HFFc6 (cell line): Measurements from ENCODE around the gene MBLAC2. TPM values are rescaled to one million over a fixed set of nuclear protein-coding genes. Genes with fewer than 3 reads are reported as not detected.

Experiments used
- DNase-seq: peaks from one replicate; pipeline ENCODE4 v3.0.0-alpha.2; 2018
- H3K27ac Mint-ChIP-seq: 2 replicates; pipeline ENCODE4 v1.8.0; 2020; ENCODE audit warnings: mild to moderate bottlenecking, mixed read lengths
- H3K27me3 Mint-ChIP-seq: 2 replicates; pipeline ENCODE4 v1.8.0; 2021; ENCODE audit warnings: mild to moderate bottlenecking, moderate library complexity, mixed read lengths; ENCODE audit not compliant: insufficient read depth
- H3K36me3 Mint-ChIP-seq: 2 replicates; pipeline ENCODE4 v1.8.0; 2021; ENCODE audit warnings: low read depth, mixed read lengths
- H3K4me1 Mint-ChIP-seq: 2 replicates; pipeline ENCODE4 v1.8.0; 2020; ENCODE audit warnings: low read depth, mixed read lengths
- H3K4me3 Mint-ChIP-seq: 2 replicates; pipeline ENCODE4 v1.8.0; 2020; ENCODE audit warnings: mild to moderate bottlenecking, moderate library complexity, mixed read lengths
- H3K9me3 Mint-ChIP-seq: 2 replicates; pipeline ENCODE4 v1.8.0; 2020; ENCODE audit warnings: mild to moderate bottlenecking, mixed read lengths
- total RNA-seq, 6 experiments: library from RNA; stranded (reverse); fragmentation: NEBNext Ultra II Directional; extraction: Animal tissue kit (Norgen Biotek cat#: 25700); gene quantifications; 2 replicates in 1 of 6; 3 replicates in 5 of 6; pipeline ENCODE4 v1.2.3, GENCODE V29; 2021
- TF ChIP-seq, protein P1 (sequence below): fragments of 200-600 bp; sonication (generic); IDR thresholded peaks from 2 replicates; pipeline ENCODE4 v1.5.0; 2021; ENCODE audit warnings: antibody characterized with exemption, mild to moderate bottlenecking

Gene MBLAC2
- total RNA-seq, 6 experiments from 2014 or later: 5.1 to 6.3 (median 5.6) TPM

GRCh38 chr5:90409318-90410177, 65.0 kb downstream of the MBLAC2 start, which contains the start of gene CETN3:
Gene CETN3, minus strand, starts transcription at chr5:90409756. Its CDS starts 95 bp downstream, at chr5:90409661.
- H3K36me3 Mint-ChIP-seq: peaks cover 6% of the 10 kb centered on the region; the same call in 1 of the 2 replicates
- no peaks in the 10 kb centered on the region; the same call in none of the 2 replicates for H3K27me3 Mint-ChIP-seq
- peak; percentile 95 for DNase-seq
- peaks cover 6% of the 10 kb centered on the region for H3K4me1 Mint-ChIP-seq
- TF ChIP-seq, protein P1, sequence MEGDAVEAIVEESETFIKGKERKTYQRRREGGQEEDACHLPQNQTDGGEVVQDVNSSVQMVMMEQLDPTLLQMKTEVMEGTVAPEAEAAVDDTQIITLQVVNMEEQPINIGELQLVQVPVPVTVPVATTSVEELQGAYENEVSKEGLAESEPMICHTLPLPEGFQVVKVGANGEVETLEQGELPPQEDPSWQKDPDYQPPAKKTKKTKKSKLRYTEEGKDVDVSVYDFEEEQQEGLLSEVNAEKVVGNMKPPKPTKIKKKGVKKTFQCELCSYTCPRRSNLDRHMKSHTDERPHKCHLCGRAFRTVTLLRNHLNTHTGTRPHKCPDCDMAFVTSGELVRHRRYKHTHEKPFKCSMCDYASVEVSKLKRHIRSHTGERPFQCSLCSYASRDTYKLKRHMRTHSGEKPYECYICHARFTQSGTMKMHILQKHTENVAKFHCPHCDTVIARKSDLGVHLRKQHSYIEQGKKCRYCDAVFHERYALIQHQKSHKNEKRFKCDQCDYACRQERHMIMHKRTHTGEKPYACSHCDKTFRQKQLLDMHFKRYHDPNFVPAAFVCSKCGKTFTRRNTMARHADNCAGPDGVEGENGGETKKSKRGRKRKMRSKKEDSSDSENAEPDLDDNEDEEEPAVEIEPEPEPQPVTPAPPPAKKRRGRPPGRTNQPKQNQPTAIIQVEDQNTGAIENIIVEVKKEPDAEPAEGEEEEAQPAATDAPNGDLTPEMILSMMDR: no peak
- H3K27ac Mint-ChIP-seq: no peak within 1 kb of the TSS
- no peak within 1 kb of the TSS for H3K4me3 Mint-ChIP-seq
- no peaks in the 10 kb centered on the region for H3K9me3 Mint-ChIP-seq

DNA sequence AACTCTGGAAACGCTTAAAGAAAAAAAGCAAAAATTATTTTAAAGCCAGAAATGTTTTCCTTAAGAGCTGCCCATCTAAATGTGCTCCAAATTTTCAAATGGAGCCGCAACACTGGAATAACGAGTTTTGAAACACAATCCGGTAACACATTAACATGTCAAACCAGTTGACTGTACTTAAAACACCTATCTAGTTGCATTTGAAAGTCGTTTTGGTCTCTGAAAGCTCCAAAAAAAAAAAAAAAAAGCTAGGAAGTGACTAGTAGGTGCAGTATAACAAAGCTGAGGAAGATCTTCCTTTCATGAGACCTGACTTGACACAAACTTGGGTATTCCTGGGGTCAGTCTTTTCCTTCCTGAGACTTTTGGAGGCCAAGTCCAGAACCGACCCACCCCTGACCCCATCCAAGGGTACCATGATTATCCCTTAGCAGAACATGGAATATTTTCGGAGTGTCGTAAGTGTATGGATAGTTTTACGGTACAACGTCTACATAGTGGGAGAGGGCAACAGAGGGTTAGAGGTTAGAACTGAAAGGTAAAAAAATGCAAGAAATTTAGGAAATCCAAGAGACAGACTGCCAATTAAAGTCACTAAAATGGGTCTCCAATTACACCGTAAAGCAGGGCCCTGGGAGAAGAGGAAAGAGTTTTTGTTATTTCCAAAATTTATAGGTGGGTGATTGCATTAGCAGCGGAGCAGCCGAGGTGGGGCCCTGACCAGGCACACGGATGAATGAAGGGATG, 65.8 kb downstream of the MBLAC2 start:
- H3K9me3 Mint-ChIP-seq: no peaks in the 10 kb centered on the region
- peaks cover 6% of the 10 kb centered on the region for H3K4me1 Mint-ChIP-seq
- no peaks in the 10 kb centered on the region; the same call in none of the 2 replicates for H3K27me3 Mint-ChIP-seq
- H3K27ac Mint-ChIP-seq: no peak overlapping the region
- peaks cover 6% of the 10 kb centered on the region; the same call in 1 of the 2 replicates for H3K36me3 Mint-ChIP-seq
- TF ChIP-seq, protein P1: no peak
- DNase-seq: no peak
- H3K4me3 Mint-ChIP-seq: no peak overlapping the region

Other genes starting within 250 kb of the MBLAC2 start
- gene CETN3, start 65.0 kb downstream of the MBLAC2 start, total RNA-seq: 10 to 100 TPM; 19.6 to 29.3 (median 24.8) TPM
- 10 to 100 TPM in 5 of 6 experiments, 1 to 10 TPM in 1; 6.7 to 17.0 (median 15.3) TPM for gene POLR3G, start 93 bp upstream of the MBLAC2 start, total RNA-seq
- 10 to 100 TPM; 28.5 to 34.8 (median 31.6) TPM for gene LYSMD3, start 54.8 kb upstream of the MBLAC2 start, total RNA-seq
- gene ADGRV1, start 84.0 kb upstream of the MBLAC2 start, total RNA-seq: not detected